IPS-20b (cell line): ENCODE measurements around the gene DLG3.
A peak's percentile ranks its signal among the peaks of the same experiment; 100 is the strongest.
"Not testable (repeated sequence)": the region's sequence is repeated elsewhere in the genome, so short reads cannot be mapped to it uniquely, and the experiment has no call there.

Experiments used
- H3K27ac ChIP-seq: one replicate; pipeline ENCODE4 v1.5.1; 2013; ENCODE audit warnings: low read length
- H3K27me3 ChIP-seq: 2 replicates; pipeline ENCODE4 v1.6.1; 2013; ENCODE audit warnings: mild to moderate bottlenecking, low read length, inconsistent platforms; ENCODE audit not compliant: insufficient read depth
- H3K36me3 ChIP-seq: 2 replicates; pipeline ENCODE4 v1.6.1; 2013; ENCODE audit warnings: low read depth, mild to moderate bottlenecking, inconsistent platforms, low read length, moderate library complexity; ENCODE audit not compliant: insufficient read depth
- H3K4me1 ChIP-seq: 2 replicates; pipeline ENCODE4 v1.6.1; 2013; ENCODE audit warnings: mild to moderate bottlenecking, control low read depth, inconsistent platforms, low read length, moderate library complexity; ENCODE audit not compliant: insufficient read depth
- H3K4me3 ChIP-seq: 2 replicates; pipeline ENCODE4 v1.5.1; 2013; ENCODE audit warnings: mild to moderate bottlenecking, low read length, inconsistent platforms
- H3K9ac ChIP-seq: 2 replicates; pipeline ENCODE4 v1.6.1; 2013; ENCODE audit warnings: low read depth, mild to moderate bottlenecking, inconsistent platforms, low read length, moderate library complexity
- H3K9me3 ChIP-seq: 2 replicates; pipeline ENCODE4 v1.6.1; 2013; ENCODE audit warnings: mild to moderate bottlenecking, low read depth, low read length, inconsistent platforms; ENCODE audit not compliant: insufficient read depth

The DLG3 gene

DNA sequence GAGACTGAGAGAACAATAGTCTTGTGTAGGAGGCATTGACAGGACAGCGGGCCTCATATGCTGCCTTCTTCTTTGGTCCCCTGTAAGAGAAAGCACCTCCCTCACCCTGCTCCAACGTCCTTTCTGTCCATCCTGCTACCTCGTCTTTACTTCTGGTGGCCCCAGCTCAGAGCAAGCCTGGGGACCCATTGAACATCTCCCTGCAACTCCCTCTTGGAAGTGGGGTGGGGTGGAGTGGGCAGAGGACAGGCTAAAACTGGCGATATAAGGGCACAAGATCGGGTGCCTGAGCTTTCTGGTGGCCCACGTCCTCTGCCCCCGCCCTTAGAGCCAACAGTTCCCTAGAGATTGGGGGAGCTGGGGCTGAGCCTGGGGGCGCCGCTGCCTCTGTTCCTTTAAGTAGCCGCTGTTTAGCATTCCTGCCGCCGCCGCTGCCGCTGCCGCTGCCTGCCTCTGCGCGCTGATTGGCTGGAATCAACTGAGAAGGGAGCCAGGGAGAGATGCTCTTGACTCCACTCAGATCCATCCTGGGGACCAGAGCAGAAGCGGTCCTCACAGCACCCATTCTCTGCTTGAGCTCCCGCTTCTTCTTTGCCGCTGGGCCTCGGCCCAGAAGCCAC, at the start of gene DLG3:
Gene DLG3, plus strand, starts transcription at position 510 of the 620 bp plus-strand sequence. CDS start 367 bp downstream, outside the sequence.
- Histone ChIP-seq H3K4me3 (peak within 1 kb of the TSS; percentile 41; the same call in 1 of the 2 replicates), H3K9ac (no peak within 1 kb of the TSS), H3K27ac (no peak within 1 kb of the TSS), H3K36me3 (no peaks in the 10 kb centered on the region), H3K4me1 (no peaks in the 10 kb centered on the region), H3K27me3 (peaks cover 29% of the 10 kb centered on the region), H3K9me3 (no peaks in the 10 kb centered on the region)

DNA sequence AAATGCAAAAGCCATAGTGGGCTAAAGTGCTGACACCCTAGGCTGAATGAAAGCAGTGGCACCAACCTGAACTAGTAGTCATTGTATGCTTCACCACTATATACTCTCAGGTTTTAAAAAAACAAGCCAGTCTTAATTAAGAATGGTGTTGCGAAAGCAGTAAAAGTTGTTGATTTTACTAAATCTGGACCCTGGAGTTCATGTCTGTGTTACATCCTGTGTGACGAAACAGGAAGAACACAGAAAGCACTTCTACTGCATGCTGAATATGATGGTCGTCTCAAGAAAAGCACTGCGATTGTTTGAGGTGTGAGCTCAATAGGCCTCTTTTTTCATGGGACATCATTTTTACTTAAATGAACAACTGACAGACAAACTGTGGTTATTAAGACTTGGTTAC, 45.7 kb upstream of the DLG3 start:
- no peak overlapping the region for H3K4me3 ChIP-seq
- no peaks in the 10 kb centered on the region for H3K9me3 ChIP-seq
- no peaks in the 10 kb centered on the region for H3K27me3 ChIP-seq
- H3K27ac ChIP-seq = no peak overlapping the region
- H3K4me1 ChIP-seq = no peaks in the 10 kb centered on the region
- peaks cover 50% of the 10 kb centered on the region for H3K36me3 ChIP-seq
- H3K9ac ChIP-seq = no peak overlapping the region

DNA sequence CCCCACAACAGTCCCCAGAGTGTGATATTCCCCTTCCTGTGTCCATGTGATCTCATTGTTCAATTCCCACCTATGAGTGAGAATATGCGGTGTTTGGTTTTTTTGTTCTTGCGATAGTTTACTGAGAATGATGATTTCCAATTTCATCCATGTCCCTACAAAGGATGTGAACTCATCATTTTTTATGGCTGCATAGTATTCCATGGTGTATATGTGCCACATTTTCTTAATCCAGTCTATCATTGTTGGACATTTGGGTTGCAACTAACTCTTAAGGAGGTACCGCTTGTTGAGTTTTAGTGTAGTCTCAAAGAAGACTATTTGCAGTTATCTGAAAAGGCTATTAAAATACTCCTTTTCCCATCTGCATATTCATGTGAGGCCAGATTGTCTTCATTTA, 44.5 kb upstream of the DLG3 start:
- not testable (repeated sequence) for H3K27ac ChIP-seq, H3K9ac ChIP-seq, H3K9me3 ChIP-seq, H3K4me1 ChIP-seq, H3K4me3 ChIP-seq, H3K27me3 ChIP-seq
- H3K36me3 ChIP-seq = peaks cover 63% of the 10 kb centered on the region

DNA sequence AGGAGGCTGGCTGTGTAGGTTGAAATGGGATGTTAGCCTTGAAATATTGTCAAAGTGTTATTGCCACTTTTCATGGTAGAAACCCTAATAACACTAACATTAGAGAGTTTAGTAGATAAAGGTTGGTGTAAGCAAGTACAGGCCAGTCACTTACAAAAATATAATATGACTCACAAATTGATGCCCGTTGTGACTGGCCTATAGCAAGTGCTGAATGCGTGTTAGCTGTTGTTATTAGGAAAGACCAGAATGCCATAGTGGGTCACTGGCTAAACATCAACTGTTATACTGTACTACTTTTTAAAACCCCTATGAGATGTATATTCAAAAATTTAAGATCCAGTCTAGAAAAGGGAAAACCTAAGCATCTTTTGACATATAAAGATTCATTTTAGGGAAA, 41.9 kb upstream of the DLG3 start:
- Histone ChIP-seq H3K9me3 (no peaks in the 10 kb centered on the region), H3K27ac (no peak overlapping the region), H3K9ac (no peak overlapping the region), H3K36me3 (peaks cover 67% of the 10 kb centered on the region), H3K4me1 (no peaks in the 10 kb centered on the region), H3K4me3 (no peak overlapping the region), H3K27me3 (no peaks in the 10 kb centered on the region)

DNA sequence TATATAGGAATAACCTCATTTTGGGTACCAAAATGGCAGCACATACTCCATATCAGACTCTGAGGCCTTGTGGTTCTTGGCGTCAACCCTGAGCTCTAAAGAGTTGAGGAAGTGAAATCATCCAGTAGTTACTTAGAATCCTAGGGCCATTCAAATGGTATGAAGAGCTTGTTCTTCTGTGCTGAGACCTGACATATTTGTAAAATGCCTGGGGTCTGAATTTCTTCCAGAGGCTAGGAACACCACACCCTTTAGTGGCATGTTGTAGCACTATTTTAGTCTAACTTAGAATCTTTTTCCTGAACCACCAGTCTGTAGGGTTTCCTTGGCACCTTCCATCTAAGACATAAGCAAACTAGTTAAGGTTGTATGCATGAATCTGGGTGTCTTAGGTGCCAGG, 39.6 kb upstream of the DLG3 start:
- H3K9me3 ChIP-seq = no peaks in the 10 kb centered on the region
- no peak overlapping the region for H3K27ac ChIP-seq
- H3K4me1 ChIP-seq = no peaks in the 10 kb centered on the region
- H3K9ac ChIP-seq = no peak overlapping the region
- H3K4me3 ChIP-seq = no peak overlapping the region
- no peaks in the 10 kb centered on the region for H3K27me3 ChIP-seq
- H3K36me3 ChIP-seq = peaks cover 72% of the 10 kb centered on the region

DNA sequence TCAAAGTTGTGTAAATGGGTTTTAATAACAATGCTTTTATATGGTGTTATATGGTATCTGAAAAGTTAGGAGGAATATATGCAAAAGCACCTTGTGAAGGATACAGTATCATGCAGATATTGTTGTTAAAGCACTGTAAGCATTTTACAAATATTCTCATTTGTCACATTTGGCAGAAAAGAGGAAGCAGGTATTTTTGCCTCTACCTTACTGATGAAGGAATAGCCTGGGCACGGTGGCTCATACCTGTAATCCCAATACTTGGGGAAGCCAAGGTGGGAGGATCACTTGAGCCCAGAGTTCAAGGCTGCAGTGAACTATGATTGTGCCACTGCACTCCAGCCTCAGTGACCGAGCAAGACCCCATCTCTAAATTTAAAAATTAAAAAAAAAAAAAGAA, 33.7 kb upstream of the DLG3 start:
- Histone ChIP-seq H3K4me1 (no peaks in the 10 kb centered on the region), H3K4me3 (no peak overlapping the region), H3K9ac (no peak overlapping the region), H3K27ac (no peak overlapping the region), H3K27me3 (no peaks in the 10 kb centered on the region), H3K36me3 (peaks cover 39% of the 10 kb centered on the region), H3K9me3 (no peaks in the 10 kb centered on the region)

DNA sequence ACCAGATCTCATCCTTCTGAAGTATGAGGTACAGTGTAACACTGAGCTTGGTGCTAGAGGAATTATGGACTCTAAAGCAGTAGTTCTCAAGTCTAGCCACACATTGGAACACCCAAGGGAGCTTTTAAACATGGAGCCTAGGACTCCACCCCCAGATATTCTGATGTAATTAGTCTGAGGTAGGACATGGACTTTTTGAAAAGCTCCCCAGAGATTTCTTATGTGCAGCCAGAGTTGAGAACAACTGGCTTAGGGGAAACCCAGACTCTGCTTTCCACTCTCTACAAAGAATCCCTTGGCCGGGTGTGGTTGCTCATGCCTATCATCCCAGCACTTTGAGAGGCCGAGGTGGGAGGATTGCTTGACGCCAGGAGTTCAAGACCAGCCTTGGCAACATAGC, 33.2 kb upstream of the DLG3 start:
- Histone ChIP-seq H3K27ac (no peak overlapping the region), H3K9ac (no peak overlapping the region), H3K4me1 (no peaks in the 10 kb centered on the region), H3K4me3 (no peak overlapping the region), H3K27me3 (no peaks in the 10 kb centered on the region), H3K36me3 (peaks cover 33% of the 10 kb centered on the region), H3K9me3 (no peaks in the 10 kb centered on the region)

DNA sequence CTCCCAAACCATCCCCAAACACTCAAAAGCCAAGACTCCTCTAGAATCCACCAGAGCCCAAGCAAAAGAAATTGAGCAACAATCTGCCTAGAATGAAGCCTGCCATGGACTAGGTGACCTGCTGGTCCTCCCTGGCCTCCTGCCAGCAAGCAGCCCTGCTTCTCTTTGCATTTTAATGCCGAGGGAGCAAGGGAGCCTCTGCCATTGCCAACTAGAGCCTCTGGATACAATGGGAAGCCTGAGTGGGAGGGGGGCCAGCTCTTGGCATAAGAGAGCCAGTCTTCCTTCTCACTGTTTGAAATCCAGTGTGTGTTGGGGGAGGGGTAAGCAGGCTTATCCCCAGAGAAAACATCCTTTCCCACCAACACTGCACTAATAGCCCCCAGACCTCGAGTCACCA, 23.0 kb upstream of the DLG3 start:
- Histone ChIP-seq H3K4me3 (peak overlapping the region; percentile 45; the same call in 1 of the 2 replicates), H3K4me1 (peaks cover 16% of the 10 kb centered on the region; the same call in 1 of the 2 replicates), H3K27me3 (no peaks in the 10 kb centered on the region), H3K9me3 (no peaks in the 10 kb centered on the region), H3K27ac (peak overlapping the region; percentile 97), H3K36me3 (peaks cover 38% of the 10 kb centered on the region), H3K9ac (peak overlapping the region; percentile 95; the same call in 1 of the 2 replicates)

DNA sequence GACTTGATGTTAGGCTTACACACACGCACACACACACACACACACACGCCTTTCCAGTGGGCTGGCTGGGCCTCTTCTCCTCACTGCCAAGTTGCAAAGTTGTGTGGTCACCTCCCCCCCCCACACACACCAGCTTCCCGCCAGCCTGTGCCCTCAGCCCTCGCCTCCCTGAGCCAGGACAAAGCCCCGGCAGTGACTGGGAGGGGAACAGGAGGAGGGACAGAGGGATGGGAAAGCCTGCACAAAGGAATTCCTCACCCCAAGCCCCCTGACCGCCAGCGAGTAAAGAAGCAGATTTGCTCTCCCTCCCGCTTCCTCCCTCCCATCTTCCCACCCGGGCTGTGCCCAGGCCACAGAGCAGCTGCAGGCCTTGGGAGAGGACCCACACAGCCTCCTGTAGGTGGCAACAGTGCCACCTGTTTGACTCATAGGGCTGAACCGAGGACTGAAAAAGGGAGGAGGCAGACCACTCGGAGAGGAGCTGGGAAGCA, 21.7 kb upstream of the DLG3 start, which contains the start of gene GDPD2:
Gene GDPD2, plus strand, starts transcription at position 464 of the 491 bp plus-strand sequence. CDS start 1,671 bp downstream, outside the sequence.
- Histone ChIP-seq H3K9me3 (no peaks in the 10 kb centered on the region), H3K27me3 (no peaks in the 10 kb centered on the region)

DNA sequence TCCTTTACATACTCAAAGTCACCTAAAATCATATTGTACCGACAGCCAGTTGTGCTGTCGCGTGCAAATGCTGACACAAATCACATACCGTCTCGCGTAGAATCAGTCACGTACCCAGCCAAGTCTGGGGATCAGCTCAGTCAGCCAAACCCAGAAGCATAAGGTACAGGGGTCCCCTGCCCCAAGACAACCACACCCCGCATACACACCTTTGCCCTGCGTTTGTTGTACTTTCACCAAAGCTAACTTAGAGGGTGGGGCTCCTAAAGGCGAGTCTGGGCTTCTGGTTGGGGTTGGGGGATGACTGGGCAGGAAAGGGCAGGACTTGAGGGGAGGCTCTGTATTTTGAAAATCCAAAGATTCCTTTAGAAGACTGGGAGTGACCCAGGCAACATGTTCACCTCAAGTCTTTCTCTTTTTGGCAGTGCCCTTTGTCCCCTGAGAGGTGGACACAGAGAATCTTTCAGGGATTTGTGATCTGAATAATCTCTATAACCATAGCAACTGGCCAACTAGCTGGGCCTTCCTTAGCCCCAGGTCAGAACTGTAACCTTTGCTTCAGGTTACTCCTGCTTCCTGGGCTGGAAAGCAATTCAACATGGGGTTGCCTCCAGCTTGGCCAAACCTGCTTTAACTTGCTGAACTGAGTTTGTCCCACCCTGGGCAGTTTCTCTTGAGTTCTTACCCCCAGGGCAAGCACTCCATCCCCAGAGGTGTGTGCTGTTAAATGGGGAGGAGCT, 20.5 kb upstream of the DLG3 start:
- peak overlapping the region; percentile 89 for H3K4me3 ChIP-seq
- H3K36me3 ChIP-seq = peaks cover 50% of the 10 kb centered on the region; the same call in 1 of the 2 replicates
- H3K27me3 ChIP-seq = no peaks in the 10 kb centered on the region

More for the DNA sequence above, 21.7 kb upstream of the DLG3 start, which contains the start of gene GDPD2:
- Histone ChIP-seq H3K4me1 (peaks cover 16% of the 10 kb centered on the region; the same call in 1 of the 2 replicates), H3K36me3 (peaks cover 48% of the 10 kb centered on the region), H3K9ac (peak within 1 kb of the TSS; percentile 95), H3K4me3 (peak within 1 kb of the TSS; percentile 89), H3K27ac (peak within 1 kb of the TSS; percentile 97)

DNA sequence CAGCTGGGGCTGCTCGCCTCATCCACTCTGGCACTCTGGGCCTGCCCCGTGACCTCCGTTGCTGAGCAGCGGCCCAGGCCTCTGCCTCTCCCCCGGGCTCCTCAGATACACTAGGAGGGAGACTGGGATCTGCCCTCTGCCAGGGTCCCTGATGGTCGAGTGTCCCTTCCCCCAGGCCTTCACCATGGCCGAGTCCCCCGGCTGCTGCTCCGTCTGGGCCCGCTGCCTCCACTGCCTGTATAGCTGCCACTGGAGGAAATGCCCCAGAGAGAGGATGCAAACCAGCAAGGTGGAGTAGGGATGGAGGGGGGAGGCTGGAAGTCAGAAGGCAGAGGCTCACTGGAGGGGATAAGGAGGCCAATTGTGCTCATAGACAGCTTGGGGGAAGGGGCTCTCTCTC, 19.8 kb upstream of the DLG3 start:
- Histone ChIP-seq H3K4me3 (0 out of 2 replicates have a peak overlapping the region, but pooled peaks have one; percentile 89), H3K9me3 (no peaks in the 10 kb centered on the region), H3K4me1 (peaks cover 16% of the 10 kb centered on the region; the same call in 1 of the 2 replicates), H3K36me3 (peaks cover 45% of the 10 kb centered on the region; the same call in 1 of the 2 replicates), H3K9ac (peak overlapping the region; percentile 95; the same call in 1 of the 2 replicates), H3K27ac (no peak overlapping the region), H3K27me3 (no peaks in the 10 kb centered on the region)

More for the DNA sequence above, 20.5 kb upstream of the DLG3 start:
- Histone ChIP-seq H3K9ac (peak overlapping the region; percentile 95; the same call in 1 of the 2 replicates), H3K4me1 (peaks cover 16% of the 10 kb centered on the region; the same call in 1 of the 2 replicates), H3K9me3 (no peaks in the 10 kb centered on the region), H3K27ac (no peak overlapping the region)
